Activated CD4-positive, alpha-beta T cell treated with anti-CD3 and anti-CD28 coated beads for 36 hours (primary cell): Measurements from ENCODE around the gene REXO4. TPM values are rescaled to one million over a fixed set of nuclear protein-coding genes. Genes with fewer than 3 reads are reported as not detected.
A peak's percentile ranks its signal among the peaks of the same experiment; 100 is the strongest.

Experiments
- ATAC-seq: fragments of 200-7000 bp; cut with Tn5 transposase; one replicate; pipeline ENCODE4 v1.10.0; 2021; ENCODE audit warnings: mild to moderate bottlenecking, moderate library complexity
- CTCF ChIA-PET: fragments of 350-600 bp; sonication (Branson Sonifier 250); formaldehyde crosslinking; loops from one replicate; lab custom pipeline; 2021; ENCODE audit warnings: antibody characterized with exemption; lab: Charles Lee
- POLR2A ChIA-PET: fragments of 350-600 bp; sonication (Branson Sonifier 250); formaldehyde crosslinking; loops from one replicate; lab custom pipeline; 2021; ENCODE audit warnings: antibody characterized with exemption, inconsistent platforms; lab: Charles Lee
- DNase-seq: peaks from one replicate; pipeline ENCODE4 v3.0.0-alpha.2; 2020
- H3K27ac Mint-ChIP-seq: one replicate; pipeline ENCODE4 v1.8.0; 2021; ENCODE audit warnings: mixed read lengths
- H3K27me3 Mint-ChIP-seq: one replicate; pipeline ENCODE4 v1.8.0; 2021; ENCODE audit warnings: mixed read lengths
- H3K36me3 Mint-ChIP-seq: one replicate; pipeline ENCODE4 v1.8.0; 2021; ENCODE audit warnings: low read depth, mixed read lengths
- H3K4me1 Mint-ChIP-seq: one replicate; pipeline ENCODE4 v1.8.0; 2021; ENCODE audit warnings: mixed read lengths
- H3K4me3 Mint-ChIP-seq: one replicate; pipeline ENCODE4 v1.8.0; 2021; ENCODE audit warnings: mild to moderate bottlenecking, moderate library complexity, mixed read lengths
- H3K9me3 Mint-ChIP-seq: one replicate; pipeline ENCODE4 v1.8.0; 2021; ENCODE audit warnings: low read depth, mixed read lengths
- intact Hi-C, 2 experiments: fragments of 100-400 bp; cut with DNase I in 1 of 2; cut with micrococcal nuclease in 1 of 2; formaldehyde crosslinking; loops; one replicate each; pipeline versions ENCODE4 v1.14.2 to v1.15.1; 2022 to 2024; cut with DNase I, micrococcal nuclease
- total RNA-seq, 2 experiments: library from RNA; stranded (reverse); gene quantifications; one replicate each; pipeline ENCODE4 v1.2.3, GENCODE V29; 2021

The REXO4 gene
- total RNA-seq, 2 experiments from 2014 or later: 25.9 to 34.3 TPM

GRCh38 chr9:133448487-133448972, 30.7 kb upstream of the REXO4 start:
- ChIA-PET CTCF (no interaction called here), POLR2A (no interaction called here)
- DNase-seq: no peak
- Mint-ChIP-seq H3K9me3 (no peaks in the 10 kb centered on the region), H3K27ac (no peak overlapping the region), H3K4me3 (no peak overlapping the region), H3K36me3 (no peaks in the 10 kb centered on the region), H3K4me1 (no peaks in the 10 kb centered on the region), H3K27me3 (no peaks in the 10 kb centered on the region)
- ATAC-seq: no peak
- intact Hi-C loops: no loop called here

- no peak for DNase-seq
- POLR2A ChIA-PET: no interaction called here
- CTCF ChIA-PET: interaction anchor here (0.9 to 1.6 kb wide), 2 partner anchors 41 kb away, joined by 3 read pairs; no protein-coding TSS in a partner anchor
- Mint-ChIP-seq H3K4me3 (no peak overlapping the region), H3K27me3 (no peaks in the 10 kb centered on the region), H3K4me1 (no peaks in the 10 kb centered on the region), H3K9me3 (no peaks in the 10 kb centered on the region), H3K27ac (no peak overlapping the region), H3K36me3 (no peaks in the 10 kb centered on the region)
- no peak for ATAC-seq
- intact Hi-C loops: no loop called here
These were observed 27.6 kb upstream of the REXO4 start for GRCh38 chr9:133445293-133445969.

- ChIA-PET CTCF (interaction anchor here (0.6 to 1.4 kb wide), 2 partner anchors 27 to 160 kb away, joined by 3 to 4 read pairs; partner anchors contain the start of gene REXO4), POLR2A (no interaction called here)
- intact Hi-C loops: no loop called here
- peak overlapping the region; percentile 25 for H3K27ac Mint-ChIP-seq
- H3K36me3 Mint-ChIP-seq: no peaks in the 10 kb centered on the region
- H3K9me3 Mint-ChIP-seq: no peaks in the 10 kb centered on the region
- H3K4me3 Mint-ChIP-seq: no peak overlapping the region
- ATAC-seq (no peak), DNase-seq (no peak)
- no peaks in the 10 kb centered on the region for H3K4me1 Mint-ChIP-seq
- H3K27me3 Mint-ChIP-seq: no peaks in the 10 kb centered on the region
These were observed 26.2 kb upstream of the REXO4 start for GRCh38 chr9:133443982-133444381.

DNA sequence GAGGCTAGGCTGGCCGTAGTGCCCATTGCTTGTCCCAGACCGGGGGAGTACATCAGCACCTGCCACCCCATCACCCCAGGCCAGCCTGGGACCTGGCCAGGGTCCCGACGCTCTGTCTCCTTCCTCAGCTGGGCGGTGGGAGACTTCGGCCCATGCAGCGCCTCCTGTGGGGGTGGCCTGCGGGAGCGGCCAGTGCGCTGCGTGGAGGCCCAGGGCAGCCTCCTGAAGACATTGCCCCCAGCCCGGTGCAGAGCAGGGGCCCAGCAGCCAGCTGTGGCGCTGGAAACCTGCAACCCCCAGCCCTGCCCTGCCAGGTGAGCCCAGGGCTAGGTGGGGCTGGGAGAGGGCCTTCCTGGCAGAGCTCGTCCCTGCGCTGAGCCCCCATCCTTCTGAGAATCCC, 25.4 kb upstream of the REXO4 start:
- H3K4me1 Mint-ChIP-seq: no peaks in the 10 kb centered on the region
- H3K27me3 Mint-ChIP-seq: no peaks in the 10 kb centered on the region
- DNase-seq (no peak), ATAC-seq (no peak)
- H3K27ac Mint-ChIP-seq: no peak overlapping the region
- no peaks in the 10 kb centered on the region for H3K9me3 Mint-ChIP-seq
- intact Hi-C loops: no loop called here
- CTCF ChIA-PET: interaction anchor here (0.6 to 1.4 kb wide), 2 partner anchors 26 to 161 kb away, joined by 3 to 4 read pairs; partner anchors contain the start of gene REXO4
- no peaks in the 10 kb centered on the region for H3K36me3 Mint-ChIP-seq
- POLR2A ChIA-PET: no interaction called here
- no peak overlapping the region for H3K4me3 Mint-ChIP-seq

DNA sequence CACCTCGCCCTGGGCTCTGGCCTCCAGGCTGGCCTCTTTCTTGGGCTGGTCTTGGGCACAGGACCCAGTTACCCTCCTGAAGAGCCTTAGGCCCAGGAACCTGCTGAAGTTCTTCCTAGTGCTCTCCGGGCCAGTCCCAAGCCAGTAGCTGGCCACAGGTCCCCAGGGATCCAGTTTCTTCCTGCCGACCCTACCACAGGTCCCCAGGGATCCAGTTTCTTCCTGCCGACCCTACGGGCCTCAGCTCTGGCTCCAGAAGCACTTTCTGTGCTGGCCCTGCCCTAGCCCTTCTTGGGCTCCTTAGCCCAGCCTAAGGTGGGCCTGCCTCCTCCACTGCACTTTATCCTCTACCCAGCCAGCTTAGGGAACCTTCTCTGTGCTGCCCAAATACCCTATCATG, 23.8 kb upstream of the REXO4 start:
- intact Hi-C loops: no loop called here
- Mint-ChIP-seq H3K9me3 (no peaks in the 10 kb centered on the region), H3K27me3 (no peaks in the 10 kb centered on the region), H3K27ac (no peak overlapping the region), H3K4me3 (no peak overlapping the region), H3K36me3 (no peaks in the 10 kb centered on the region), H3K4me1 (no peaks in the 10 kb centered on the region)
- CTCF ChIA-PET: no interaction called here
- no peak for ATAC-seq
- no peak for DNase-seq
- POLR2A ChIA-PET: no interaction called here

DNA sequence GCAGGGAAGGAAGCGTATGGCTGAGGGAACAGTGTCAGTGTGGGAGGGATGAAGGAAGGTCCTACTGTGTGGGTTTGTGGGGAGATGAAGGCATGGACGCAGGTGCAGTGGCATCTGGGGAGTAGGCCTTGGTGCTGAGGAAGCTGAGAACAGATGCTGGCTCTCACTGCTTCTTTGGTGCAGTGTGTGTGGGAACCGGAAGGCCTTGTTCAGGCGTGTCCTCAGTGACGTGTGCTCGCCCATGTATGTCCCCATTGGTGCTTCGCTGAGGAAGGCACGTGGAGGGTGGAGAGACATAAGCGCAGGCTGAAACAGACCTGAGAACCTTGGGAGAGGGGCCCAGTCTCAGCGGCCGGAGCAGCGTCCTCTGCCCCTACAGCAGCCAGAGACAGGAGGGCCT, 23.1 kb upstream of the REXO4 start:
- H3K27me3 Mint-ChIP-seq: no peaks in the 10 kb centered on the region
- POLR2A ChIA-PET: no interaction called here
- intact Hi-C loops: no loop called here
- no peaks in the 10 kb centered on the region for H3K9me3 Mint-ChIP-seq
- H3K36me3 Mint-ChIP-seq: no peaks in the 10 kb centered on the region
- no peak overlapping the region for H3K27ac Mint-ChIP-seq
- CTCF ChIA-PET: no interaction called here
- peak; percentile 32 for ATAC-seq
- H3K4me3 Mint-ChIP-seq: no peak overlapping the region
- no peak for DNase-seq
- H3K4me1 Mint-ChIP-seq: no peaks in the 10 kb centered on the region

- intact Hi-C loops: no loop called here
- H3K4me1 Mint-ChIP-seq: no peaks in the 10 kb centered on the region
- no peak overlapping the region for H3K27ac Mint-ChIP-seq
- ATAC-seq (peak; percentile 68), DNase-seq (peak; percentile 33)
- no peaks in the 10 kb centered on the region for H3K36me3 Mint-ChIP-seq
- ChIA-PET CTCF (interaction anchor here (1.0 kb wide), 1 partner anchor 201 kb away, joined by 3 read pairs; no protein-coding TSS in a partner anchor), POLR2A (no interaction called here)
- H3K4me3 Mint-ChIP-seq: no peak overlapping the region
- H3K9me3 Mint-ChIP-seq: no peaks in the 10 kb centered on the region
- no peaks in the 10 kb centered on the region for H3K27me3 Mint-ChIP-seq
These were observed 21.5 kb upstream of the REXO4 start for GRCh38 chr9:133439337-133439736.

- no peak overlapping the region for H3K27ac Mint-ChIP-seq
- H3K9me3 Mint-ChIP-seq: no peaks in the 10 kb centered on the region
- H3K4me3 Mint-ChIP-seq: no peak overlapping the region
- intact Hi-C loops: no loop called here
- ChIA-PET CTCF (no interaction called here), POLR2A (no interaction called here)
- H3K27me3 Mint-ChIP-seq: no peaks in the 10 kb centered on the region
- peak; percentile 36 for DNase-seq
- ATAC-seq: peak; percentile 36
- no peaks in the 10 kb centered on the region for H3K4me1 Mint-ChIP-seq
- H3K36me3 Mint-ChIP-seq: no peaks in the 10 kb centered on the region
These were observed 20.1 kb upstream of the REXO4 start for GRCh38 chr9:133437753-133438531.

GRCh38 chr9:133436681-133437080, 18.9 kb upstream of the REXO4 start:
- no peaks in the 10 kb centered on the region for H3K4me1 Mint-ChIP-seq
- DNase-seq (no peak), ATAC-seq (no peak)
- no peaks in the 10 kb centered on the region for H3K36me3 Mint-ChIP-seq
- no peaks in the 10 kb centered on the region for H3K27me3 Mint-ChIP-seq
- CTCF ChIA-PET: interaction anchor here (0.5 to 0.7 kb wide), 2 partner anchors 11 to 247 kb away, joined by 3 read pairs; no protein-coding TSS in a partner anchor
- H3K27ac Mint-ChIP-seq: no peak overlapping the region
- no peaks in the 10 kb centered on the region for H3K9me3 Mint-ChIP-seq
- no peak overlapping the region for H3K4me3 Mint-ChIP-seq
- POLR2A ChIA-PET: no interaction called here
- intact Hi-C loops: no loop called here

DNA sequence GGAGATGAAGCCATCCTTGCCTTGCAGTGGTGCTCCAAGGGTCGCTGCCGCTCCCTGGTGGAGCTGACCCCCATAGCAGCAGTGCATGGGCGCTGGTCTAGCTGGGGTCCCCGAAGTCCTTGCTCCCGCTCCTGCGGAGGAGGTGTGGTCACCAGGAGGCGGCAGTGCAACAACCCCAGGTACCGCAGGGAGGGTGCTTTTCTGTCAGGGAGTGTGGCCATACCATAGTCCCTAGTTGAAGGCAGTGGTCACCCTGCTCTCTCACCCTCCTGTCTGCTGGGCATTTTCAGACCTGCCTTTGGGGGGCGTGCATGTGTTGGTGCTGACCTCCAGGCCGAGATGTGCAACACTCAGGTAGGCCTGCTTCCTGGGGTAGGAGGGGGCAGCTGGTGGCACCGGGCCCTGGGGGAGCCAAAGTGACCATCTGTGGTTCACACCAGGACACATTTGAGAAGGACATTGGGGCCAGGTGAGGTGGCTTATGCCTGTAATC, 15.6 kb upstream of the REXO4 start:
- Mint-ChIP-seq H3K9me3 (no peaks in the 10 kb centered on the region), H3K4me3 (no peak overlapping the region), H3K4me1 (no peaks in the 10 kb centered on the region), H3K27me3 (peaks cover 5% of the 10 kb centered on the region), H3K36me3 (no peaks in the 10 kb centered on the region), H3K27ac (no peak overlapping the region)
- ATAC-seq: no peak
- POLR2A ChIA-PET: no interaction called here
- intact Hi-C loops: no loop called here
- no peak for DNase-seq
- CTCF ChIA-PET: interaction anchor here (0.7 kb wide), 1 partner anchor 10 kb away, joined by 3 read pairs; no protein-coding TSS in a partner anchor

- DNase-seq (no peak), ATAC-seq (no peak)
- intact Hi-C loops: no loop called here
- Mint-ChIP-seq H3K4me3 (no peak overlapping the region), H3K27me3 (peaks cover 28% of the 10 kb centered on the region), H3K9me3 (no peaks in the 10 kb centered on the region), H3K27ac (no peak overlapping the region), H3K36me3 (no peaks in the 10 kb centered on the region), H3K4me1 (peaks cover 3% of the 10 kb centered on the region)
- CTCF ChIA-PET: interaction anchor here (0.6 kb wide), 1 partner anchor 18 kb away, joined by 3 read pairs; no protein-coding TSS in a partner anchor
- POLR2A ChIA-PET: no interaction called here
These were observed 12.4 kb upstream of the REXO4 start for GRCh38 chr9:133430244-133430643.
